HEK293T (cell line): Measurements from ENCODE around the gene CEP85L.

Experiments
- BHLHE40 ChIP-seq: fragments of 450-650 bp; IDR thresholded peaks from 2 replicates; pipeline ENCODE4 v1.6.1; 2016; ENCODE audit warnings: mild to moderate bottlenecking, moderate library complexity, borderline replicate concordance
- ELF4 ChIP-seq: fragments of 450-650 bp; IDR thresholded peaks from 2 replicates; pipeline ENCODE4 v1.6.1; 2017; ENCODE audit warnings: antibody characterized with exemption
- FOXA1 ChIP-seq: fragments of 450-650 bp; IDR thresholded peaks from 2 replicates; pipeline ENCODE4 v1.6.1; 2016; ENCODE audit warnings: mild to moderate bottlenecking
- FOXM1 ChIP-seq: fragments of 450-650 bp; IDR thresholded peaks from 2 replicates; pipeline ENCODE4 v1.6.1; 2017; ENCODE audit warnings: mild to moderate bottlenecking, borderline replicate concordance
- HDGF ChIP-seq: fragments of 450-650 bp; IDR thresholded peaks from 2 replicates; pipeline ENCODE4 v1.6.1; 2017; ENCODE audit warnings: antibody characterized with exemption, borderline replicate concordance
- LEF1 ChIP-seq: fragments of 450-650 bp; IDR thresholded peaks from 2 replicates; pipeline ENCODE4 v1.6.1; 2017; ENCODE audit warnings: mild to moderate bottlenecking, borderline replicate concordance
- NFRKB ChIP-seq: fragments of 450-650 bp; IDR thresholded peaks from 2 replicates; pipeline ENCODE4 v1.6.1; 2016; ENCODE audit warnings: mild to moderate bottlenecking, moderate library complexity
- PKNOX1 ChIP-seq: fragments of 450-650 bp; IDR thresholded peaks from 2 replicates; pipeline ENCODE4 v1.6.1; 2016
- SUZ12 ChIP-seq: fragments of 450-650 bp; IDR thresholded peaks from 2 replicates; pipeline ENCODE4 v1.6.1; 2016; ENCODE audit warnings: mild to moderate bottlenecking
- TARDBP ChIP-seq: fragments of 450-650 bp; IDR thresholded peaks from 2 replicates; pipeline ENCODE4 v1.6.1; 2016
- ZNF384 ChIP-seq: fragments of 450-650 bp; IDR thresholded peaks from 2 replicates; pipeline ENCODE4 v1.6.1; 2016

- no peak for TF ChIP-seq FOXM1
- no peak for TF ChIP-seq TARDBP
- TF ChIP-seq SUZ12: no peak
- no peak for TF ChIP-seq ZNF384
- no peak for TF ChIP-seq BHLHE40
- no peak for TF ChIP-seq FOXA1
- TF ChIP-seq NFRKB: no peak
- TF ChIP-seq HDGF: no peak
- TF ChIP-seq PKNOX1: no peak
- no peak for TF ChIP-seq ELF4
- TF ChIP-seq LEF1: no peak
Observed at GRCh38 chr6:118677193-118677592, 25.8 kb upstream of the CEP85L start.
